Transverse colon (tissue), 4 donors: ENCODE data around the gene RPLP1. TPM values are rescaled to one million over a fixed set of nuclear protein-coding genes. Genes with fewer than 3 reads are reported as not detected.

Source experiments
- DNase-seq: peaks from one replicate; pipeline ENCODE4 v3.0.0-alpha.2; 2019
- H3K27ac ChIP-seq, 4 donors: fragments of 200-600 bp; sonication (generic); 2 replicates each; pipeline ENCODE4 v1.5.1; 2016 to 2018; ENCODE audit warnings: inconsistent platforms in 4 of 4
- H3K27me3 ChIP-seq: fragments of 200-600 bp; sonication (generic); 2 replicates; pipeline ENCODE4 v1.5.1; 2017; ENCODE audit warnings: inconsistent platforms
- H3K36me3 ChIP-seq, 4 donors: fragments of 200-600 bp; sonication (generic); 2 replicates each; pipeline ENCODE4 v1.5.1; 2017 to 2019; ENCODE audit warnings: inconsistent platforms in 4 of 4
- H3K4me1 ChIP-seq, 4 donors: fragments of 200-600 bp; sonication (generic); 2 replicates each; pipeline ENCODE4 v1.5.1; 2017 to 2020; ENCODE audit warnings: inconsistent platforms in 4 of 4
- H3K4me3 ChIP-seq, 4 donors: fragments of 200-600 bp; sonication (generic); 1 replicate in 1 of 4; 2 replicates in 3 of 4; pipeline versions ENCODE4 v1.5.1 to v1.6.1; 2017 to 2019; ENCODE audit warnings: inconsistent platforms in 4 of 4
- H3K9me3 ChIP-seq, 2 donors: fragments of 200-600 bp; sonication (generic); 2 replicates each; pipeline ENCODE4 v1.5.1; 2017 to 2019; ENCODE audit warnings: inconsistent platforms in 2 of 2
- CTCF ChIP-seq, 5 experiments: fragments of 200-600 bp in 3 of 5; fragments of 450-650 bp in 2 of 5; sonication (generic) in 3 of 5; IDR thresholded peaks; 1 replicate in 2 of 5; 2 replicates in 3 of 5; pipeline ENCODE4 v1.5.1; 2016 to 2017; ENCODE audit warnings: antibody characterized with exemption in 5 of 5, inconsistent platforms in 3 of 5, mild to moderate bottlenecking in 2 of 5, moderate library complexity in 1 of 5
- EP300 ChIP-seq: sonication (generic); formaldehyde crosslinking; IDR thresholded peaks from one replicate; pipeline ENCODE4 v1.6.1; 2017; ENCODE audit warnings: antibody characterized with exemption, low read depth
- POLR2A ChIP-seq: fragments of 450-650 bp; IDR thresholded peaks from one replicate; pipeline ENCODE4 v1.6.1; 2016; ENCODE audit warnings: antibody characterized with exemption, mild to moderate bottlenecking, moderate library complexity
- POLR2AphosphoS5 ChIP-seq, 3 donors: sonication (generic); formaldehyde crosslinking; IDR thresholded peaks; one replicate each; pipeline ENCODE4 v1.6.1; 2016; ENCODE audit warnings: antibody characterized with exemption in 3 of 3
- WGBS, 2 donors: methylation state at CpG; one replicate each; pipeline ENCODE4 v1.1.5; 2018; ENCODE audit warnings: low coverage in 1 of 2; 5-methylcytosine and 5-hydroxymethylcytosine counted together
- in situ Hi-C, 4 donors: fragments of 200-750 bp; cut with MboI; loops; one replicate each; pipeline versions ENCODE4 v1.15.0 to v1.15.1; 2017; ENCODE audit warnings: low sequenced_read_pairs in 3 of 4, low pct_ligation_motif_present in 1 of 4, low pct_unique_long_range_greater_than_20kb in 1 of 4
- intact Hi-C: fragments of 100-400 bp; cut with DNase I; formaldehyde crosslinking; loops from one replicate; pipeline ENCODE4 v1.15.1; 2023; ENCODE audit warnings: low total_unique reads
- total RNA-seq, 4 donors: library from RNA; depleted of rRNA; stranded (reverse); fragments of >200 nt; gene quantifications; one replicate each; pipeline ENCODE4 v1.1.0, GENCODE V29; 2016

The RPLP1 gene
- total RNA-seq, 4 donors from 2014 or later, result 279 to 742 (median 450) TPM

DNA sequence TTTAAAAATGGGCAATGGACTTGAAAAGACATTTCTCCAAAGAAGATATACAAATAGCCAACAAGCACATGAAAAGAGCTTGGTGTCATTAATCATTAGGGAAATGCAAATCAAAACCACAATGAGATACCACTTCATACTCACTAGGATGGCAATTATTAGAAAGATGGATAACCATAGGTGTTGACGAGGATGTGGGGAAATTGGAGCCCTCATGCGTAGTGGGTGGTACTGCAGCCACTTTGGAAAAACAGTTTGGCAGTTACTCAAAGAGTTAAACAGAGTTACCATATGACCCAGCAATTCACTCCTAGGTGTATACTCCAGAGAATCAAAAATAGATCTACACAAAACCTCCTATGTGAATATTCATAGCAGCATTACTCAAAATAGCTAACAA, 27.4 kb downstream of the RPLP1 start:
- Histone ChIP-seq H3K4me3 (no peak overlapping the region), H3K27me3 (no peaks in the 10 kb centered on the region), H3K9me3 (peaks cover 0 to 5% of the 10 kb centered on the region in 2 donors), H3K36me3 (no peaks in the 10 kb centered on the region), H3K27ac (no peak overlapping the region), H3K4me1 (peaks cover 0 to under 1% (median 0%) of the 10 kb centered on the region in 4 donors)
- no peak for DNase-seq
- in situ Hi-C loops, result loop anchor here in 3 of 4 donors (10.0 kb wide), 1 partner anchor 1005 kb away; no protein-coding TSS in a partner anchor
- no peak for TF ChIP-seq POLR2AphosphoS5 (IDR thresholded peaks at IDR 0.05)
- TF ChIP-seq EP300, result no peak
- TF ChIP-seq CTCF (IDR thresholded peaks at IDR 0.05), result no peak
- no peak for TF ChIP-seq POLR2A
- intact Hi-C loops, result loop anchor here (2.0 kb wide), 1 partner anchor 1013 kb away; no protein-coding TSS in a partner anchor
- WGBS, 2 donors, result 91 to 100% methylated on average over 2 of the region's 2 CpGs

- Histone ChIP-seq H3K36me3 (no peaks in the 10 kb centered on the region), H3K4me3 (no peak overlapping the region), H3K9me3 (peaks cover 0 to 5% of the 10 kb centered on the region in 2 donors), H3K27ac (no peak overlapping the region), H3K4me1 (peaks cover 0 to 3% (median 0%) of the 10 kb centered on the region in 4 donors), H3K27me3 (no peaks in the 10 kb centered on the region)
- in situ Hi-C loops, result no loop called here
- intact Hi-C loops, result no loop called here
- no peak for TF ChIP-seq EP300
- WGBS, 2 donors, result 60 to 83% methylated on average over 2 to 3 of the region's 3 CpGs
- no peak for DNase-seq
Observed at GRCh38 chr15:69480932-69481331, 28.3 kb downstream of the RPLP1 start.

DNA sequence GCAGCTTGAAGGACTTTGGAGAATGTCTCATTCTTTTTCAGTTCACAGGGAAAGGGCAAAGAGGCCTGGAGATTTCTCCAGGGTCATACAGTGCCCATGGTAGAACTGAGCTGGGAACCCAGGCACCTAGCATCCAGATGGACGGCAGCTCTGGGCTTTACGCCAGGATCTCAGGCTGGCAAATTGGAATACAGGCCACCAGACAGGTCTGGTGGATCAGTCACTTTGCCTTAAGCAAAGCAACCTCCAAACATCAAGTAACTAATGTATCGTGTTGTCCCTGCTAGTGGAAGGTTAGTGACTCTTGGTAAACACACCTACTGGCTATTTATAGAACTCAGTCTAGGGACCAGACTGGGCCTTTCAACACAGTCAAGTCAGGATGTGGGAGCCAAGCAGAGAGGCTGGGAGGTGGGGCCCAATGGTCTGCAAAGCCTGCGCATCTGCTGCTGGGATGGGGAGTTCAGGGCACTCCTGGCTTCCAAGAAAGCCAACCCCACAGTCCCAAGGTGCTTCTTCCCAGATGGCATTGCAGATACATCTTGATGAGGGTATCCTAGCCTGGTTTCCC, 30.2 kb downstream of the RPLP1 start:
- Histone ChIP-seq H3K36me3 (no peaks in the 10 kb centered on the region), H3K27ac (no peak overlapping the region), H3K4me1 (peaks cover 0 to 3% (median 0%) of the 10 kb centered on the region in 4 donors), H3K4me3 (no peak overlapping the region), H3K27me3 (no peaks in the 10 kb centered on the region), H3K9me3 (peaks cover 0 to 5% of the 10 kb centered on the region in 2 donors)
- TF ChIP-seq POLR2A, result no peak
- no peak for TF ChIP-seq EP300
- TF ChIP-seq CTCF (IDR thresholded peaks at IDR 0.05), result no peak
- TF ChIP-seq POLR2AphosphoS5 (IDR thresholded peaks at IDR 0.05), result no peak
- 78% methylated on average over 4 of the region's 4 CpGs; no CpG with 5 or more reads in 1 of the 2 donors for WGBS, 2 donors
- DNase-seq, result no peak
- intact Hi-C loops, result no loop called here
- in situ Hi-C loops, result no loop called here

GRCh38 chr15:69484837-69485236, 32.2 kb downstream of the RPLP1 start:
- H3K4me1 ChIP-seq, result peaks cover 0 to 3% (median 0%) of the 10 kb centered on the region in 4 donors
- intact Hi-C loops, result no loop called here
- in situ Hi-C loops, result no loop called here
- H3K36me3 ChIP-seq, result no peaks in the 10 kb centered on the region
- TF ChIP-seq POLR2A (no peak), CTCF (IDR thresholded peaks at IDR 0.05) (no peak), EP300 (no peak), POLR2AphosphoS5 (IDR thresholded peaks at IDR 0.05) (no peak)
- peaks cover 0 to 4% of the 10 kb centered on the region in 2 donors for H3K9me3 ChIP-seq
- no peak overlapping the region for H3K4me3 ChIP-seq
- peak; percentile 21 for DNase-seq
- H3K27me3 ChIP-seq, result no peaks in the 10 kb centered on the region
- 28% methylated on average over 6 of the region's 6 CpGs; no CpG with 5 or more reads in 1 of the 2 donors for WGBS, 2 donors
- H3K27ac ChIP-seq, result no peak overlapping the region
